Measurements from ENCODE around the gene TMEM72.

- no peak for TF ChIP-seq POLR2AphosphoS5 (IDR thresholded peaks at IDR 0.05)
- TF ChIP-seq, protein P1, sequence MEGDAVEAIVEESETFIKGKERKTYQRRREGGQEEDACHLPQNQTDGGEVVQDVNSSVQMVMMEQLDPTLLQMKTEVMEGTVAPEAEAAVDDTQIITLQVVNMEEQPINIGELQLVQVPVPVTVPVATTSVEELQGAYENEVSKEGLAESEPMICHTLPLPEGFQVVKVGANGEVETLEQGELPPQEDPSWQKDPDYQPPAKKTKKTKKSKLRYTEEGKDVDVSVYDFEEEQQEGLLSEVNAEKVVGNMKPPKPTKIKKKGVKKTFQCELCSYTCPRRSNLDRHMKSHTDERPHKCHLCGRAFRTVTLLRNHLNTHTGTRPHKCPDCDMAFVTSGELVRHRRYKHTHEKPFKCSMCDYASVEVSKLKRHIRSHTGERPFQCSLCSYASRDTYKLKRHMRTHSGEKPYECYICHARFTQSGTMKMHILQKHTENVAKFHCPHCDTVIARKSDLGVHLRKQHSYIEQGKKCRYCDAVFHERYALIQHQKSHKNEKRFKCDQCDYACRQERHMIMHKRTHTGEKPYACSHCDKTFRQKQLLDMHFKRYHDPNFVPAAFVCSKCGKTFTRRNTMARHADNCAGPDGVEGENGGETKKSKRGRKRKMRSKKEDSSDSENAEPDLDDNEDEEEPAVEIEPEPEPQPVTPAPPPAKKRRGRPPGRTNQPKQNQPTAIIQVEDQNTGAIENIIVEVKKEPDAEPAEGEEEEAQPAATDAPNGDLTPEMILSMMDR (IDR thresholded peaks at IDR 0.05): no peak
- TF ChIP-seq EP300 (IDR thresholded peaks at IDR 0.05): no peak
Observed at GRCh38 chr10:44966129-44966815, 55.1 kb downstream of the TMEM72 start.
